Natural killer cell (primary cell): ENCODE data around the gene CSN1S1. TPM values are rescaled to one million over a fixed set of nuclear protein-coding genes. Genes with fewer than 3 reads are reported as not detected.

ENCODE experiments used
- ATAC-seq, 3 donors: fragments of 150-1000 bp in 2 of 3; fragments of 200-7000 bp in 1 of 3; cut with Tn5 transposase; 1 replicate in 1 of 3; 2 replicates in 2 of 3; pipeline ENCODE4 v1.10.0; 2021; ENCODE audit warnings: mild to moderate bottlenecking in 2 of 3, moderate library complexity in 2 of 3
- DNase-seq, 2 donors: peaks; one replicate each; pipeline versions ENCODE4 v3.0.0 to v3.0.0-alpha.2; 2013 to 2021; ENCODE audit warnings: mixed read lengths in 1 of 2
- H3K27ac ChIP-seq: one replicate; pipeline ENCODE4 v1.5.1; 2013; ENCODE audit warnings: mild to moderate bottlenecking, low read length
- H3K27me3 ChIP-seq: one replicate; pipeline ENCODE4 v1.6.1; 2013; ENCODE audit warnings: low read length; ENCODE audit not compliant: control insufficient read depth, insufficient read depth
- H3K36me3 ChIP-seq: one replicate; pipeline ENCODE4 v1.6.1; 2013; ENCODE audit warnings: low read length; ENCODE audit not compliant: control insufficient read depth, insufficient read depth
- H3K4me1 ChIP-seq: one replicate; pipeline ENCODE4 v1.6.1; 2013; ENCODE audit warnings: low read length; ENCODE audit not compliant: control insufficient read depth, insufficient read depth
- H3K4me3 ChIP-seq: one replicate; pipeline ENCODE4 v1.5.1; 2013; ENCODE audit warnings: low read length
- H3K9me3 ChIP-seq: one replicate; pipeline ENCODE4 v1.6.1; 2013; ENCODE audit warnings: low read length; ENCODE audit not compliant: control insufficient read depth, insufficient read depth
- H3K27ac Mint-ChIP-seq, 2 donors: one replicate each; pipeline ENCODE4 v1.8.0; 2022; ENCODE audit warnings: mild to moderate bottlenecking in 2 of 2, mixed read lengths in 2 of 2, moderate library complexity in 1 of 2
- H3K27me3 Mint-ChIP-seq, 2 donors: one replicate each; pipeline ENCODE4 v1.8.0; 2022; ENCODE audit warnings: low read depth in 2 of 2, mixed read lengths in 2 of 2
- H3K36me3 Mint-ChIP-seq: one replicate; pipeline ENCODE4 v1.8.0; 2022; ENCODE audit warnings: mixed read lengths
- H3K4me1 Mint-ChIP-seq, 2 donors: one replicate each; pipeline ENCODE4 v1.8.0; 2022; ENCODE audit warnings: mixed read lengths in 2 of 2
- H3K4me3 Mint-ChIP-seq: one replicate; pipeline ENCODE4 v1.8.0; 2022; ENCODE audit warnings: mild to moderate bottlenecking, moderate library complexity, mixed read lengths
- H3K9me3 Mint-ChIP-seq, 2 donors: one replicate each; pipeline ENCODE4 v1.8.0; 2022; ENCODE audit warnings: mixed read lengths in 2 of 2
- WGBS: methylation state at CpG from one replicate; pipeline ENCODE4 v1.1.7; 2013; ENCODE audit warnings: missing lambda C conversion rate; ENCODE audit not compliant: insufficient coverage; 5-methylcytosine and 5-hydroxymethylcytosine counted together
- intact Hi-C: fragments of 100-400 bp; cut with micrococcal nuclease; formaldehyde crosslinking; loops from one replicate; pipeline ENCODE4 v1.14.2; 2022
- total RNA-seq, 4 donors: library from RNA; stranded (reverse); fragments of 120-200 nt in 1 of 4; gene quantifications; one replicate each; pipeline versions ENCODE4 v1.2.3 to v1.2.4, GENCODE V29; 2013 to 2022
- TF ChIP-seq, protein P1 (sequence below): fragments of 200-600 bp; IDR thresholded peaks from one replicate; pipeline ENCODE4 v1.8.0; 2022; ENCODE audit warnings: antibody characterized with exemption

Gene CSN1S1
- total RNA-seq, 3 donors from 2014 or later (not counting 1 experiment from before 2014, with no cell fraction given): not detected

DNA sequence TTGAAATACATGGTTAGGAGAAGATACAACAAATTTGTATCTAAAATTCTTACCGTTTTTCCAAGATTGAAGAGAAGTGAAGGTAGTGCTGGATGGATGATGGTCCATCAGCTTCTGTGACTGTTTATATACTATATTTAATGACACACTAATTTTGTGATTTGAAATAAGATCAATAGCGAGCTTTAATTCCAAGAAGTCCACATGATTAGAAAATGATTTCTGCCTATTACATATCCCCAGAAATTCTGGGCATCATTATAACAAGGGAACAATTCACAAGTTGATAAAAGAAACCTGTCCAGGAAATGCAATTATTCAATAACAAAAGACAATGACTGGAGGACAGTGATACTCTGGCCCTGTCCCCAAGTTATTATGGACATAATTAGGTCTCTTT lies 34.8 kb downstream of the CSN1S1 start, which contains the start of gene CSN2:
CSN2 (minus strand) TSS at position 101 of the 400 bp plus-strand sequence. CDS start 4,733 bp downstream, outside the sequence.
- WGBS: no CpG with 5 or more reads among the region's 2 CpGs
- DNase-seq: no peak

DNA sequence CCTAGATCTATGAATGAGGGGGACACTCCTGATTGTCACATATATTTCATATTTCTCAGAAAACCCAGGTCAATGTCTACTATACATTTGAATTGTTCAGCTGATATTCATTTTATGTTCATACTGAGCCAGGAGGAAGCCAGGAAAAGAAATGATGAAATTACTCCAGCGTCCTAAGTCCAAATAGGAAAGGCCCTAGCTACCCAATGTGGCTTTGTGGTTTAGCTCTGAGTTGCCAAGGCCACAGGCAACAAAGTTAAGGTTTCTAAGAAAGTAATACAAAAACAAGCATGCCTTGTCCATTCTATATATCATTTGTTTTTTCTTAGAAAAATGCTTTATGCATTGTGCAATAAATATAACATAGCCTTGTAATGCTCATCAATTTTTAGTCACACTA lies 39.2 kb downstream of the CSN1S1 start:
- H3K4me1 Mint-ChIP-seq: no peaks in the 10 kb centered on the region
- intact Hi-C loops: no loop called here
- H3K9me3 Mint-ChIP-seq: no peaks in the 10 kb centered on the region
- DNase-seq (no peak), ATAC-seq (no peak)
- WGBS: 14% methylated on average over 1 of the region's 1 CpG
- TF ChIP-seq, protein P1, sequence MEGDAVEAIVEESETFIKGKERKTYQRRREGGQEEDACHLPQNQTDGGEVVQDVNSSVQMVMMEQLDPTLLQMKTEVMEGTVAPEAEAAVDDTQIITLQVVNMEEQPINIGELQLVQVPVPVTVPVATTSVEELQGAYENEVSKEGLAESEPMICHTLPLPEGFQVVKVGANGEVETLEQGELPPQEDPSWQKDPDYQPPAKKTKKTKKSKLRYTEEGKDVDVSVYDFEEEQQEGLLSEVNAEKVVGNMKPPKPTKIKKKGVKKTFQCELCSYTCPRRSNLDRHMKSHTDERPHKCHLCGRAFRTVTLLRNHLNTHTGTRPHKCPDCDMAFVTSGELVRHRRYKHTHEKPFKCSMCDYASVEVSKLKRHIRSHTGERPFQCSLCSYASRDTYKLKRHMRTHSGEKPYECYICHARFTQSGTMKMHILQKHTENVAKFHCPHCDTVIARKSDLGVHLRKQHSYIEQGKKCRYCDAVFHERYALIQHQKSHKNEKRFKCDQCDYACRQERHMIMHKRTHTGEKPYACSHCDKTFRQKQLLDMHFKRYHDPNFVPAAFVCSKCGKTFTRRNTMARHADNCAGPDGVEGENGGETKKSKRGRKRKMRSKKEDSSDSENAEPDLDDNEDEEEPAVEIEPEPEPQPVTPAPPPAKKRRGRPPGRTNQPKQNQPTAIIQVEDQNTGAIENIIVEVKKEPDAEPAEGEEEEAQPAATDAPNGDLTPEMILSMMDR: no peak
- H3K27me3 Mint-ChIP-seq: no peaks in the 10 kb centered on the region
- Histone ChIP-seq H3K27me3 (no peaks in the 10 kb centered on the region), H3K9me3 (no peaks in the 10 kb centered on the region), H3K27ac (no peak overlapping the region), H3K36me3 (no peaks in the 10 kb centered on the region), H3K4me3 (no peak overlapping the region), H3K4me1 (no peaks in the 10 kb centered on the region)
- H3K36me3 Mint-ChIP-seq: no peaks in the 10 kb centered on the region
- H3K4me3 Mint-ChIP-seq: no peak overlapping the region
- H3K27ac Mint-ChIP-seq: no peak overlapping the region

More for the DNA sequence above, 34.8 kb downstream of the CSN1S1 start, which contains the start of gene CSN2:
- H3K36me3 Mint-ChIP-seq: no peaks in the 10 kb centered on the region
- H3K4me1 Mint-ChIP-seq: no peaks in the 10 kb centered on the region
- peaks cover 0 to 3% of the 10 kb centered on the region in 2 donors for H3K9me3 Mint-ChIP-seq
- Histone ChIP-seq H3K27ac (no peak within 1 kb of the TSS), H3K27me3 (no peaks in the 10 kb centered on the region), H3K9me3 (no peaks in the 10 kb centered on the region), H3K4me3 (no peak within 1 kb of the TSS), H3K36me3 (no peaks in the 10 kb centered on the region), H3K4me1 (no peaks in the 10 kb centered on the region)
- ATAC-seq: no peak
- intact Hi-C loops: no loop called here
- no peaks in the 10 kb centered on the region for H3K27me3 Mint-ChIP-seq
- H3K4me3 Mint-ChIP-seq: no peak within 1 kb of the TSS
- TF ChIP-seq, protein P1: no peak
- no peak within 1 kb of the TSS for H3K27ac Mint-ChIP-seq

DNA sequence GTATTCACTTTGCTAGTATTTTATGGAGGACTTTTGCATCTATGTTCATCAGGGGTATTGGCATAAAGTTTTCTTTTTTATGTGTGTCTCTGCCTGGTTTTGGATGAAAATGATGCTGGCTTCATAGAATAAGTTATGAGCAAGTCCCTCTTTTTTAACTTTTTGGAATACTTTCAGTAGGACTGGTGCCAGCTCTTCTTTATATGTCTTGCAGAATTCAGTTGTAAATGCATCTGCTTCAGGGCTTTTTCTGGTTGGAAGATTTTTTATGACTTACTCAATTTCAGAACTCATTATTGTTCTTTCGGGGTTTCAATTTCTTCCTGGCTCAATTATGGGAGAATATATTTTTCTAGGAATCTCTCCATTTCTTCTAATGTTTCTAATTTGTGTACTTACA lies 43.8 kb downstream of the CSN1S1 start:
- Histone ChIP-seq H3K4me3 (no peak overlapping the region), H3K36me3 (no peaks in the 10 kb centered on the region), H3K4me1 (no peaks in the 10 kb centered on the region), H3K27me3 (no peaks in the 10 kb centered on the region), H3K9me3 (no peaks in the 10 kb centered on the region), H3K27ac (no peak overlapping the region)
- DNase-seq (no peak), ATAC-seq (no peak)
- Mint-ChIP-seq H3K4me1 (no peaks in the 10 kb centered on the region), H3K4me3 (no peak overlapping the region), H3K9me3 (peaks cover 0 to 2% of the 10 kb centered on the region in 2 donors), H3K27me3 (no peaks in the 10 kb centered on the region), H3K27ac (no peak overlapping the region), H3K36me3 (no peaks in the 10 kb centered on the region)
- intact Hi-C loops: no loop called here
- WGBS: no CpG with 5 or more reads among the region's 1 CpG
- TF ChIP-seq, protein P1: no peak

DNA sequence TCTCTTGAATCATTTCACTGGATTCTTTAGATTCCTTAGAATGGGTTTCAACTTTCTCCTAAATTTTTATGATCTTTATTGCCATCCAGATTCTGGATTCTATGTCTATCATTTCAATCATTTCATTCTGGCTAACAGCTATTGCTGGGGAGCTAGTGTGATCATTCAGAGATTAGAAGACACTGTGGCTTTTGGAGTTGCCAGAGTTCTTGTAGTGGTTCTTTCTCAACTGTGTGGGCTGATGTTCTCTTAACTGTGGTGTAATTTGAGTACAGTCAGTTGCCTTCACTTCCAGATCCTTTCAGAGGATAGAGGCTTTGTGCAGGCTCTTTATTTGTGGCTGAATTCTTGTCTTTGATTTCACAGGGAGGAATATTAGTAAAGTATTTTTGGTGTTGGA lies 46.7 kb downstream of the CSN1S1 start:
- H3K36me3 Mint-ChIP-seq: no peaks in the 10 kb centered on the region
- intact Hi-C loops: no loop called here
- H3K4me1 ChIP-seq: no peaks in the 10 kb centered on the region
- H3K27me3 Mint-ChIP-seq: no peaks in the 10 kb centered on the region
- no peaks in the 10 kb centered on the region for H3K9me3 ChIP-seq
- no peaks in the 10 kb centered on the region for H3K27me3 ChIP-seq
- DNase-seq: no peak
- H3K9me3 Mint-ChIP-seq: peaks cover 0 to 5% of the 10 kb centered on the region in 2 donors
- H3K4me1 Mint-ChIP-seq: no peaks in the 10 kb centered on the region
- H3K4me3 Mint-ChIP-seq: no peak overlapping the region
- TF ChIP-seq, protein P1: no peak
- H3K27ac ChIP-seq: no peak overlapping the region
- no peak overlapping the region for H3K27ac Mint-ChIP-seq
- no peaks in the 10 kb centered on the region for H3K36me3 ChIP-seq
- no peak for ATAC-seq
- H3K4me3 ChIP-seq: no peak overlapping the region
